Measurements from ENCODE around the gene DDX1. TPM values are rescaled to one million over a fixed set of nuclear protein-coding genes. Genes with fewer than 3 reads are reported as not detected.

Gene DDX1
- total RNA-seq, 1 donor from 2014 or later: 115 TPM

GRCh38 chr2:15630978-15631719 lies 39.5 kb downstream of the DDX1 start:
- Mint-ChIP-seq H3K9me3 (ENCODE audit: low read depth) (no peaks in the 10 kb centered on the region), H3K36me3 (ENCODE audit: insufficient read depth) (peaks cover 31% of the 10 kb centered on the region), H3K27me3 (no peaks in the 10 kb centered on the region), H3K4me1 (ENCODE audit: low read depth) (no peaks in the 10 kb centered on the region), H3K27ac (no peak overlapping the region), H3K4me3 (ENCODE audit: low read depth) (no peak overlapping the region)
- DNase-seq (ENCODE audit: low spot score, unreplicated experiment): no peak
- no peak for TF ChIP-seq CTCF (IDR thresholded peaks at IDR 0.05; ENCODE audit: unreplicated experiment)

- DNase-seq (ENCODE audit: low spot score, unreplicated experiment): no peak
- H3K4me3 Mint-ChIP-seq (ENCODE audit: low read depth): no peak overlapping the region
- no peaks in the 10 kb centered on the region for H3K27me3 Mint-ChIP-seq
- H3K36me3 Mint-ChIP-seq (ENCODE audit: insufficient read depth): peaks cover 26% of the 10 kb centered on the region
- no peak overlapping the region for H3K27ac Mint-ChIP-seq
- H3K4me1 Mint-ChIP-seq (ENCODE audit: low read depth): no peaks in the 10 kb centered on the region
- H3K9me3 Mint-ChIP-seq (ENCODE audit: low read depth): no peaks in the 10 kb centered on the region
- TF ChIP-seq CTCF (IDR thresholded peaks at IDR 0.05; ENCODE audit: unreplicated experiment): no peak
Measured at GRCh38 chr2:15631883-15632282, 40.2 kb downstream of the DDX1 start.

GRCh38 chr2:15633043-15633970 lies 41.6 kb downstream of the DDX1 start:
- H3K27ac Mint-ChIP-seq: no peak overlapping the region
- no peaks in the 10 kb centered on the region for H3K27me3 Mint-ChIP-seq
- DNase-seq (ENCODE audit: low spot score, unreplicated experiment): no peak
- H3K4me3 Mint-ChIP-seq (ENCODE audit: low read depth): no peak overlapping the region
- TF ChIP-seq CTCF (IDR thresholded peaks at IDR 0.05; ENCODE audit: unreplicated experiment): no peak
- no peaks in the 10 kb centered on the region for H3K9me3 Mint-ChIP-seq (ENCODE audit: low read depth)
- peaks cover 25% of the 10 kb centered on the region for H3K36me3 Mint-ChIP-seq (ENCODE audit: insufficient read depth)
- H3K4me1 Mint-ChIP-seq (ENCODE audit: low read depth): peaks cover 2% of the 10 kb centered on the region

- TF ChIP-seq CTCF (IDR thresholded peaks at IDR 0.05; ENCODE audit: unreplicated experiment): no peak
- no peaks in the 10 kb centered on the region for H3K9me3 Mint-ChIP-seq (ENCODE audit: low read depth)
- no peak overlapping the region for H3K27ac Mint-ChIP-seq
- H3K4me3 Mint-ChIP-seq (ENCODE audit: low read depth): no peak overlapping the region
- DNase-seq (ENCODE audit: low spot score, unreplicated experiment): no peak
- peaks cover 2% of the 10 kb centered on the region for H3K4me1 Mint-ChIP-seq (ENCODE audit: low read depth)
- H3K36me3 Mint-ChIP-seq (ENCODE audit: insufficient read depth): peaks cover 28% of the 10 kb centered on the region
- H3K27me3 Mint-ChIP-seq: no peaks in the 10 kb centered on the region
Measured at GRCh38 chr2:15633971-15634346, 42.3 kb downstream of the DDX1 start.

- Mint-ChIP-seq H3K27me3 (no peaks in the 10 kb centered on the region), H3K9me3 (ENCODE audit: low read depth) (no peaks in the 10 kb centered on the region), H3K36me3 (ENCODE audit: insufficient read depth) (peaks cover 22% of the 10 kb centered on the region), H3K27ac (no peak overlapping the region), H3K4me1 (ENCODE audit: low read depth) (peaks cover 2% of the 10 kb centered on the region), H3K4me3 (ENCODE audit: low read depth) (no peak overlapping the region)
- no peak for TF ChIP-seq CTCF (IDR thresholded peaks at IDR 0.05; ENCODE audit: unreplicated experiment)
- no peak for DNase-seq (ENCODE audit: low spot score, unreplicated experiment)
Measured at GRCh38 chr2:15634846-15635490, 43.3 kb downstream of the DDX1 start.

Data from progenitor cell of endocrine pancreas (in vitro differentiated cells).